ENCODE measurements around the gene MYH11. TPM values are rescaled to one million over a fixed set of nuclear protein-coding genes. Genes with fewer than 3 reads are reported as not detected.
"Not testable (repeated sequence)": the region's sequence is repeated elsewhere in the genome, so short reads cannot be mapped to it uniquely, and the experiment has no call there.

Gene MYH11
- total RNA-seq, 1 experiment from 2014 or later = 0.05 TPM

GRCh38 chr16:15790458-15790857 lies 66.4 kb downstream of the MYH11 start:
- DNase-seq = no peak
- no TSS peak for BruUV-seq (replicated peaks)
- intact Hi-C loops (cut with micrococcal nuclease; ENCODE audit: unreplicated experiment) = no loop called here
- CTCF ChIA-PET = interaction anchor here (0.7 kb wide), 1 partner anchor 55 kb away, joined by 3 read pairs; no protein-coding TSS in a partner anchor
- TF ChIP-seq, protein P1, sequence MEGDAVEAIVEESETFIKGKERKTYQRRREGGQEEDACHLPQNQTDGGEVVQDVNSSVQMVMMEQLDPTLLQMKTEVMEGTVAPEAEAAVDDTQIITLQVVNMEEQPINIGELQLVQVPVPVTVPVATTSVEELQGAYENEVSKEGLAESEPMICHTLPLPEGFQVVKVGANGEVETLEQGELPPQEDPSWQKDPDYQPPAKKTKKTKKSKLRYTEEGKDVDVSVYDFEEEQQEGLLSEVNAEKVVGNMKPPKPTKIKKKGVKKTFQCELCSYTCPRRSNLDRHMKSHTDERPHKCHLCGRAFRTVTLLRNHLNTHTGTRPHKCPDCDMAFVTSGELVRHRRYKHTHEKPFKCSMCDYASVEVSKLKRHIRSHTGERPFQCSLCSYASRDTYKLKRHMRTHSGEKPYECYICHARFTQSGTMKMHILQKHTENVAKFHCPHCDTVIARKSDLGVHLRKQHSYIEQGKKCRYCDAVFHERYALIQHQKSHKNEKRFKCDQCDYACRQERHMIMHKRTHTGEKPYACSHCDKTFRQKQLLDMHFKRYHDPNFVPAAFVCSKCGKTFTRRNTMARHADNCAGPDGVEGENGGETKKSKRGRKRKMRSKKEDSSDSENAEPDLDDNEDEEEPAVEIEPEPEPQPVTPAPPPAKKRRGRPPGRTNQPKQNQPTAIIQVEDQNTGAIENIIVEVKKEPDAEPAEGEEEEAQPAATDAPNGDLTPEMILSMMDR (IDR thresholded peaks at IDR 0.05; ENCODE audit: unreplicated experiment) = no peak
- Mint-ChIP-seq H3K4me3 (ENCODE audit: low read depth, unreplicated experiment) (no peak overlapping the region), H3K27me3 (ENCODE audit: unreplicated experiment) (peaks cover 36% of the 10 kb centered on the region), H3K27ac (ENCODE audit: unreplicated experiment) (no peak overlapping the region), H3K36me3 (ENCODE audit: insufficient read depth, unreplicated experiment) (no peaks in the 10 kb centered on the region), H3K4me1 (ENCODE audit: low read depth, unreplicated experiment) (no peaks in the 10 kb centered on the region), H3K9me3 (ENCODE audit: low read depth, unreplicated experiment) (no peaks in the 10 kb centered on the region)

- BruUV-seq (replicated peaks); CTCF ChIA-PET; H3K9me3 Mint-ChIP-seq (ENCODE audit: low read depth, unreplicated experiment); intact Hi-C loops (cut with micrococcal nuclease; ENCODE audit: unreplicated experiment); H3K4me3 Mint-ChIP-seq (ENCODE audit: low read depth, unreplicated experiment); H3K27ac Mint-ChIP-seq (ENCODE audit: unreplicated experiment); H3K4me1 Mint-ChIP-seq (ENCODE audit: low read depth, unreplicated experiment); DNase-seq; H3K36me3 Mint-ChIP-seq (ENCODE audit: insufficient read depth, unreplicated experiment): not testable (repeated sequence)
- peaks cover 41% of the 10 kb centered on the region for H3K27me3 Mint-ChIP-seq (ENCODE audit: unreplicated experiment)
These were observed 67.0 kb downstream of the MYH11 start for GRCh38 chr16:15789816-15790215.

GRCh38 chr16:15788846-15789239 lies 68.0 kb downstream of the MYH11 start:
- Mint-ChIP-seq H3K4me1 (ENCODE audit: low read depth, unreplicated experiment) (no peaks in the 10 kb centered on the region), H3K4me3 (ENCODE audit: low read depth, unreplicated experiment) (no peak overlapping the region), H3K36me3 (ENCODE audit: insufficient read depth, unreplicated experiment) (no peaks in the 10 kb centered on the region), H3K27ac (ENCODE audit: unreplicated experiment) (no peak overlapping the region), H3K9me3 (ENCODE audit: low read depth, unreplicated experiment) (no peaks in the 10 kb centered on the region), H3K27me3 (ENCODE audit: unreplicated experiment) (peaks cover 49% of the 10 kb centered on the region)
- TF ChIP-seq, protein P1 (IDR thresholded peaks at IDR 0.05; ENCODE audit: unreplicated experiment) = no peak
- no TSS peak for BruUV-seq (replicated peaks)
- DNase-seq = no peak
- CTCF ChIA-PET = no interaction called here
- intact Hi-C loops (cut with micrococcal nuclease; ENCODE audit: unreplicated experiment) = no loop called here

DNA sequence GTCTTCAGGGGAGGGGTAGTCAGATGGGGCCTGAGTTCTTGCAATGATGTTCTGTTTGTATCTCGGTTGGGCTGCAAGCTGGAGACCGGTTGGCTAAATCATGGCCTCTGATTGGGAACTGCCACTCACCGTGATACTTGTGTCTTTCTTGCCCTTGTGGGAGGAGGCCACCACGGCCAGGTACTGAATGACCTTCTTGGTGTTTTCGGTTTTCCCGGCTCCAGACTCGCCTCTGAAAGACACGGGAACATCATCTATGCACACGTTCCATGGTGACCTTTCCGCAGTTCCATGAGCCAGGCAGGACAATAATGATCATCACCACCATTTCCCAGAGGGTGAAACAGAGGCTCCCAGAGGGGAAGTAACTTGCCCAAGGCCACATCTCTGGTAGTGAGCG lies 70.3 kb downstream of the MYH11 start:
- Mint-ChIP-seq H3K4me3 (ENCODE audit: low read depth, unreplicated experiment) (no peak overlapping the region), H3K36me3 (ENCODE audit: insufficient read depth, unreplicated experiment) (no peaks in the 10 kb centered on the region), H3K4me1 (ENCODE audit: low read depth, unreplicated experiment) (no peaks in the 10 kb centered on the region), H3K27me3 (ENCODE audit: unreplicated experiment) (peaks cover 60% of the 10 kb centered on the region), H3K9me3 (ENCODE audit: low read depth, unreplicated experiment) (no peaks in the 10 kb centered on the region), H3K27ac (ENCODE audit: unreplicated experiment) (no peak overlapping the region)
- CTCF ChIA-PET = no interaction called here
- intact Hi-C loops (cut with micrococcal nuclease; ENCODE audit: unreplicated experiment) = no loop called here
- TF ChIP-seq, protein P1 (IDR thresholded peaks at IDR 0.05; ENCODE audit: unreplicated experiment) = no peak
- BruUV-seq (replicated peaks) = no TSS peak
- no peak for DNase-seq

GRCh38 chr16:15785386-15786059 lies 71.3 kb downstream of the MYH11 start:
- Mint-ChIP-seq H3K9me3 (ENCODE audit: low read depth, unreplicated experiment) (no peaks in the 10 kb centered on the region), H3K27ac (ENCODE audit: unreplicated experiment) (no peak overlapping the region), H3K36me3 (ENCODE audit: insufficient read depth, unreplicated experiment) (no peaks in the 10 kb centered on the region), H3K4me1 (ENCODE audit: low read depth, unreplicated experiment) (no peaks in the 10 kb centered on the region), H3K27me3 (ENCODE audit: unreplicated experiment) (peaks cover 70% of the 10 kb centered on the region), H3K4me3 (ENCODE audit: low read depth, unreplicated experiment) (no peak overlapping the region)
- no peak for DNase-seq
- CTCF ChIA-PET = no interaction called here
- intact Hi-C loops (cut with micrococcal nuclease; ENCODE audit: unreplicated experiment) = no loop called here
- no TSS peak for BruUV-seq (replicated peaks)
- TF ChIP-seq, protein P1 (IDR thresholded peaks at IDR 0.05; ENCODE audit: unreplicated experiment) = no peak

Data from Calu3 (cell line).